Nasal cavity respiratory epithelium epithelial cell of viscerocranial mucosa (primary cell): Measurements from ENCODE around the gene ZNF407. TPM values are rescaled to one million over a fixed set of nuclear protein-coding genes. Genes with fewer than 3 reads are reported as not detected.

ENCODE experiments used
- total RNA-seq: library from RNA; depleted of rRNA; stranded (reverse); fragments of >200 nt; gene quantifications from 2 replicates; pipeline ENCODE4 v1.2.3, GENCODE V29; 2014

The ZNF407 gene
- 7.9 and 17.9 TPM in 2 replicates for total RNA-seq

DNA sequence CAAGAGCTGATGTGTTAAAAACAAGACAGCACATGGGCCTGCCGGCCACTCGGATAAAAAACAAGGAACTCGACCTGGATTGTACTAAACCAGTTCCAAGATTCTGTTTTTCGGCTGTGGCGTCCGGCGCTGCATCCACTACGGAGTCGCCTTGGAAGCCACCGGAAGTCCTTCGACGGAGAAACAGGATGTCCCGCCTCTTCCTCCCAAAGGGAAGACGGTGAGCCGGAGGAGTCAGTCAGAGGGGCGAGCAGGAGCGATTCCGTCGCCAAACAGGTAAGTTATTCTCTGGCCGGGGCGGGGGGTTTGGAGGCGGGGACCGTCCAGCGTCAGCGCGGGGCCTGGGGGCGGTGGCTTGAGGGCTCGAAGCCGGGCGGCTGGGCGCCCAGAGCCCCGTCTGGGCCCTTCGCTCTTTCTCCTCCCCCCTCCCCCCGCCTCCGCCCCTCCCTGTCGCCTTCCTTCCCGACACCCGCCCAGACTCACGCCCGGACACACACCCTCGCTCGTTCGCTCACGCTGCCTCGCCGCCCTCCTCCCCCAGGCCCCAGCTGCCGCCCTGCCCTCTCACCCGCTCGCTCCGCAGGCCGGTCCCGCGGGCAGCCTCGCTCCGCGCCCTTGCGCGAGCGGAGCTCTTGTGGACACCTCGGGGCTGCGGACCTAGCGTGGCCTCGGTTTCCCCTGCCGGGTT, at the start of gene ZNF407:
TSS of gene ZNF407 (plus strand) at position 209 of the 688 bp plus-strand sequence. CDS start 33,150 bp downstream, outside the sequence.

Other genes with a start within 250 kb of the ZNF407 start
- not detected in 2 replicates for gene DIPK1C, start 140.6 kb upstream of the ZNF407 start, total RNA-seq
- 74.5 and 182 TPM in 2 replicates for gene CNDP2, start 101.5 kb upstream of the ZNF407 start, total RNA-seq
- gene CNDP1, start 63.4 kb upstream of the ZNF407 start, total RNA-seq = not detected in 2 replicates